ENCODE results near the gene IRF3.

- TF ChIP-seq, protein P1, sequence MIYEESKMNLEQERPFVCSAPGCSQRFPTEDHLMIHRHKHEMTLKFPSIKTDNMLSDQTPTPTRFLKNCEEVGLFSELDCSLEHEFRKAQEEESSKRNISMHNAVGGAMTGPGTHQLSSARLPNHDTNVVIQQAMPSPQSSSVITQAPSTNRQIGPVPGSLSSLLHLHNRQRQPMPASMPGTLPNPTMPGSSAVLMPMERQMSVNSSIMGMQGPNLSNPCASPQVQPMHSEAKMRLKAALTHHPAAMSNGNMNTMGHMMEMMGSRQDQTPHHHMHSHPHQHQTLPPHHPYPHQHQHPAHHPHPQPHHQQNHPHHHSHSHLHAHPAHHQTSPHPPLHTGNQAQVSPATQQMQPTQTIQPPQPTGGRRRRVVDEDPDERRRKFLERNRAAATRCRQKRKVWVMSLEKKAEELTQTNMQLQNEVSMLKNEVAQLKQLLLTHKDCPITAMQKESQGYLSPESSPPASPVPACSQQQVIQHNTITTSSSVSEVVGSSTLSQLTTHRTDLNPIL (CRISPR knock-in tag; IDR thresholded peaks at IDR 0.05; ENCODE audit: low read depth) = no peak
- TF ChIP-seq, protein P2, sequence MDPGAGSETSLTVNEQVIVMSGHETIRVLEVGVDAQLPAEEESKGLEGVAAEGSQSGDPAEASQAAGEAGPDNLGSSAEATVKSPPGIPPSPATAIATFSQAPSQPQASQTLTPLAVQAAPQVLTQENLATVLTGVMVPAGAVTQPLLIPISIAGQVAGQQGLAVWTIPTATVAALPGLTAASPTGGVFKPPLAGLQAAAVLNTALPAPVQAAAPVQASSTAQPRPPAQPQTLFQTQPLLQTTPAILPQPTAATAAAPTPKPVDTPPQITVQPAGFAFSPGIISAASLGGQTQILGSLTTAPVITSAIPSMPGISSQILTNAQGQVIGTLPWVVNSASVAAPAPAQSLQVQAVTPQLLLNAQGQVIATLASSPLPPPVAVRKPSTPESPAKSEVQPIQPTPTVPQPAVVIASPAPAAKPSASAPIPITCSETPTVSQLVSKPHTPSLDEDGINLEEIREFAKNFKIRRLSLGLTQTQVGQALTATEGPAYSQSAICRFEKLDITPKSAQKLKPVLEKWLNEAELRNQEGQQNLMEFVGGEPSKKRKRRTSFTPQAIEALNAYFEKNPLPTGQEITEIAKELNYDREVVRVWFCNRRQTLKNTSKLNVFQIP (CRISPR knock-in tag; IDR thresholded peaks at IDR 0.05; ENCODE audit: borderline replicate concordance, low read depth) = no peak
- TF ChIP-seq RARB (CRISPR knock-in tag; IDR thresholded peaks at IDR 0.05) (no peak), ZFP3 (CRISPR knock-in tag; IDR thresholded peaks at IDR 0.05) (no peak), CSDC2 (CRISPR knock-in tag; IDR thresholded peaks at IDR 0.05) (no peak), PATZ1 (CRISPR knock-in tag; IDR thresholded peaks at IDR 0.05; ENCODE audit: borderline replicate concordance) (no peak), SNAI2 (CRISPR knock-in tag; IDR thresholded peaks at IDR 0.05) (no peak), TOX (CRISPR knock-in tag; IDR thresholded peaks at IDR 0.05; ENCODE audit: borderline replicate concordance) (no peak), BACH2 (CRISPR knock-in tag; IDR thresholded peaks at IDR 0.05; ENCODE audit: borderline replicate concordance) (no peak), OSR1 (CRISPR knock-in tag; IDR thresholded peaks at IDR 0.05) (no peak), ESRRG (CRISPR knock-in tag; IDR thresholded peaks at IDR 0.05) (no peak)
These were observed 30.5 kb upstream of the IRF3 start for GRCh38 chr19:49696115-49696514.

All from SK-N-SH treated with all-trans-retinoic acid at 6 μM for 48 hours (cell line).